ENCODE results near the gene PPM1F.

The PPM1F gene

DNA sequence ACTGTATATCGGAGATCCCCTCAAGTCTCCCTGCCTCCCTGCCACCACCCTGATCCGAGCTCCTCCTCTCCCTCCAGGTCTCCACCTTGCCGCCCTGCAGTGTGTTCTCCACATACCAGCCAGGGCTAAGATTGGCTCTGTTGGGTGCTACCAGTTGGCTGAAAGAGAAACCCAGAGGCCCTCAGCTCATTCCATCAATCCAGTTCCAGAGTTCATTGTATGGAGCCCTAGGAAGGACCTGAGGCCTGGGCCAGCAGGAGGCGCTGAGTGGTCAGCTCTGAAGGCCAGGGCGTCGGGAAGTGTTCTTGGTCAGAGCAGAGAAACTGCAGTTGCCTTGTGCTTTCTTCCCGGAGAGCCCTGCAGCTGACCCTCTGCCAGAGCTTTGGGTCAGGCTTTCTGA is 32.1 kb upstream of the PPM1F start:
- Mint-ChIP-seq H3K36me3 (ENCODE audit: low read depth) (peaks cover 3% of the 10 kb centered on the region), H3K27me3 (ENCODE audit: low read depth) (peaks cover 2% of the 10 kb centered on the region), H3K4me3 (no peak overlapping the region), H3K9me3 (no peaks in the 10 kb centered on the region), H3K4me1 (ENCODE audit: low read depth) (peaks cover 8% of the 10 kb centered on the region), H3K27ac (no peak overlapping the region)
- no peak for DNase-seq (ENCODE audit: low spot score)

DNA sequence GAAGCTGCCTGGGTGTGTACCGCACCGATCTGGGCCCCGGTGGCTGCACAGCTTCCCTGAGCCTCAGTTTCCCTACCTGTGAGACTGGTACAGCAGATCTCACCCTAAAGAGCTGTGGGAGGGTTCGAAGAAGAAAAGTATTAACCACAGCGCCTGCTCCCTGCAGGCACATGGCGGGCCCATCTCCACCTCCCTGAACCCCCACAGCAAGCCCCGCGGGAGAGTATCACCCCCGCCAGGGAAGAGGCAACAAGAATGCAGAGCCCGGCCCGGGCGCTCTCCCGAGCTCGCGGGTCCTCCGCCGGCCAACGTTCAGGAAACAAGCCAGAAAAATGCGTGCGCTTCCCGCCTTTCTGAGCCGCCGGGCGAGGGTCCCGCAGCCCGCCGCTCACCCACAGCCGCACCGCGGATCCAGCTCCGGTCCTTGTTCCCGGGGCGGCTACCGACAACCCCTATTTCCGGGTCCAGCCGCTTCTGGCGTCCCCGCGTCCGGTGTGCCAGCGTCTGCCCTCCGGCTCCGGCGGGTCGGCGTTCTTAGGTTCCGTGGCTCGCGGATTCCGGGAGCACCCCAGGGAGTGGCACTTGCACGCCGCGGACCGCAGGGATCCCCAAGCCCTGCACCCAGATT is 29.8 kb upstream of the PPM1F start, which contains the start of gene TOP3B:
TOP3B (minus strand) TSS at position 450 of the 628 bp plus-strand sequence. CDS start 7,078 bp downstream, outside the sequence.
- H3K4me1 Mint-ChIP-seq (ENCODE audit: low read depth), result peaks cover 9% of the 10 kb centered on the region
- H3K9me3 Mint-ChIP-seq, result no peaks in the 10 kb centered on the region
- peak within 1 kb of the TSS; percentile 92 for H3K4me3 Mint-ChIP-seq
- peaks cover 3% of the 10 kb centered on the region for H3K36me3 Mint-ChIP-seq (ENCODE audit: low read depth)
- peak within 1 kb of the TSS; percentile 75 for H3K27ac Mint-ChIP-seq
- peak; percentile 79 for DNase-seq (ENCODE audit: low spot score)
- H3K27me3 Mint-ChIP-seq (ENCODE audit: low read depth), result no peaks in the 10 kb centered on the region

DNA sequence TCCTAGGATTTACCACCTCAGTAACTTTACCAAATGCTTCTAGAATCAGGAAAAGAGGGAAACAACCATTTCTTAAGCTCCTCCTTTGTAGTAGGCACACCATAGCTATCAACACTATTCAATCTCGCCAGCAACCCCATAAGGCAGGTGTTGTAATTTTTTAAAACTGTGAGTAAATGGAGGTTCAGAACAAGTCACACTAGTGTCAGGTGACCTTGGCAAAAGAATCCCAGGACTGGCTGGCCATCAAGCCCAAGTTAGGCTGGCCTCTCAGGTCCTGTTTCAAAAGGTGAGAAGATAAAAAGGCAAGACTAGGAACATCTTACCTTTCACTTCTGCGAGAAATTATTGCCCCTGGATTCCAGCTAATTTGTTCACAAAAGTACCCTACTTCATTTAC is 29.2 kb upstream of the PPM1F start:
- Mint-ChIP-seq H3K27me3 (ENCODE audit: low read depth) (no peaks in the 10 kb centered on the region), H3K27ac (peak overlapping the region; percentile 75), H3K4me3 (peak overlapping the region; percentile 92), H3K36me3 (ENCODE audit: low read depth) (peaks cover 3% of the 10 kb centered on the region), H3K9me3 (no peaks in the 10 kb centered on the region), H3K4me1 (ENCODE audit: low read depth) (peaks cover 9% of the 10 kb centered on the region)
- no peak for DNase-seq (ENCODE audit: low spot score)

DNA sequence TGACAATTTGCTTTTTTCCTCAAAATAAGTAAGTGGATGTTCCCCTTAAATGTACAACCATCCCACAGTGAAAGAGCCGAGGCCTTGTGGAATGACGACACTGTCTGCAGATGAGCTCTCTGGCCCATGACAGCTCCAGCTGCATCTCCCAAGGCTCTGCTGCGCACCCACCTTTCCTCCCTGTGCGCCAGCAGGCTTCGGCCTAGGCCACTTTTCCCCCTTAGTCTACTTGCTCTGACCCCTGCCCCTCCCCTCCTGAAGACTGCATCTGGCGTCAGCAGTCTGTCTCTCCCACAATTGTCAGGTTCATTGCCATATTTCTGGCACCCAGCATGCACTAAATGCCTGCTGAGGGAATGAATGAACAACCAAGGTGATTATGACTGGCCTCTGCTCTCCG is 27.9 kb upstream of the PPM1F start:
- H3K4me1 Mint-ChIP-seq (ENCODE audit: low read depth), result peaks cover 9% of the 10 kb centered on the region
- H3K4me3 Mint-ChIP-seq, result peak overlapping the region; percentile 92
- no peak for DNase-seq (ENCODE audit: low spot score)
- no peaks in the 10 kb centered on the region for H3K9me3 Mint-ChIP-seq
- no peak overlapping the region for H3K27ac Mint-ChIP-seq
- no peaks in the 10 kb centered on the region for H3K27me3 Mint-ChIP-seq (ENCODE audit: low read depth)
- peaks cover 3% of the 10 kb centered on the region for H3K36me3 Mint-ChIP-seq (ENCODE audit: low read depth)

DNA sequence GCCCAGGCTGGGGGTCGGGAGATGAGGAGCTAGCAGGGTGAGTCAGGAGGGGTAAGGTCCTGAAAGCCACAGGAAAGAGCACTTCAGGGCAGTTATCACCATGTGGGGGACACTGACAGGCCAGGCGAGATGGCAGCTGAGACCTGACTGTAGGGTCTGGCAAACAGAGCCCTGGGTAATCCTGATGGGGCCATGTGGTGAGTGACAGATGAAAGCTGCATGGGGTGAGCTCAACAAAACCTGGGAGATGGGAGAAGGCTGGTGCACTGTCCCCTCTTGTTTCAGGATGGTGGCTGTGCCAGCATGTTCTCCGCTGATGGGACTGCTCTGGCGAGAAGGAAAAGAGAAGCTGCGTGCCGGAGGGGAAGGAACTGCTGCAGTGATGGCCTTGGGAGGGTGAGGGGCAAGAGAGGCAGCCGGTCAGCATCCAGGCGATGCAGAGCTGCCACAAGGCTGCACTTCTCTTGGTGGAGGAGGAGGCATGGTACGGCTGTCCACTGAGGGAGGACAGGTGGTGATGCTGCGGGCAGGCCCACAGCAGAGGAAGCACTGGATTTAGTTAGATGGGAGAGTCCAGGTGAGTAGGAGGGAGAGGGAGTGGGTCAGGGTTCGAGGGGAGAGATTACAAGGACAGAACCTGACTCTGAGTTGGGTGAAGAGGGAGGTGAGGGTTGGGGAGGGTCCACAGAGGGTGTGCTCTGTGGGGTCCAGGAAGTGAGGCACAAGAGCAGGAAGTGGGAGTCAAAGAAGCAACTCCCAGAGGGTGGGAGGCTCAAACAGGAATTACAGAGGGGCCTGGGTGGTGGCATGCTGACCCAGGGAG is 26.1 kb upstream of the PPM1F start:
- Mint-ChIP-seq H3K36me3 (ENCODE audit: low read depth) (peaks cover 9% of the 10 kb centered on the region), H3K4me3 (no peak overlapping the region), H3K27ac (no peak overlapping the region), H3K9me3 (no peaks in the 10 kb centered on the region), H3K4me1 (ENCODE audit: low read depth) (peaks cover 9% of the 10 kb centered on the region), H3K27me3 (ENCODE audit: low read depth) (no peaks in the 10 kb centered on the region)
- no peak for DNase-seq (ENCODE audit: low spot score)

DNA sequence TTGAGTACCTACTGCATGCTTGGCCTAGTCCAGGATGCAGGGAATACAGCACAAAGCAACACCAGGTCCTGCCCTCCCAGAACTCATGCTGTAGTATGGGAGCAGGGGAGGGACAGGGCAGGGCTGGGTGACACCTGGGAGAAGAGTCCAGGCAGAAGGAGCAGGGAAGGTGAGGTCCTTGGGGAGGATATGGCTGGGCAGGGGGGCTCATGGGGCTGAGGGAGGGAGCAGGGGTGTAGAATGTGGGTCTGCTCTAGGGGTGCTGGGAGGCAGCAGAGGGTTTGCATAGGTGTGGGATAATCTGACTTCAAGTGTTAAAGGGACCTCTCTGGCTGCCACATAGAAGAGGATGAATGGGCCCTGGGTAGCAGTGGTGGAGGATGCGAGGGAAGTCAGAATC is 25.2 kb upstream of the PPM1F start:
- peaks cover 9% of the 10 kb centered on the region for H3K4me1 Mint-ChIP-seq (ENCODE audit: low read depth)
- H3K4me3 Mint-ChIP-seq, result no peak overlapping the region
- no peak overlapping the region for H3K27ac Mint-ChIP-seq

DNA sequence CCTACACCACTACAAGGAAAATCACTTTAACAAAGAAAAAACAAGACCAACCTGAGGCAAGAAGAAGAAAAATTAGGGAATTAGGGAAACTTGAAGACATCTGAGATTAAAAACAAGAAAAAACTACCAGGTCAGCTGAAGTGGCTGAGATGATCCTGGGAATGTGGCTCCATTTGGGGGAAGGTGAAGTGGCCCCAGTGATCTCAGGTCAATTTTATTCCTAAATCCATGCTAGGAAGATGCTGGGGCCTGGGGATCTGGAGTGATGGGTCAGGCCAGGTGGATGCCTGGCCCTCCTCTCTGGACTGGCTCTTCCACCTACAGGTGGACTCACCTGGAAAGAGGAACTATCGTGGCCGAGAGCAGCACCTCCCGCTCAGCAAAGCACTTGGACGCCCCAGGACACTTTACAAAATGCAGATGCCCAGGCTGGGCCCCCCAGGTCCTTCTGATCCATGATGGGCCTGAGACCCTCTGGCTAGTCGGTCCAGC is 23.3 kb upstream of the PPM1F start:
- no peak for DNase-seq (ENCODE audit: low spot score)
- Mint-ChIP-seq H3K4me1 (ENCODE audit: low read depth) (peaks cover 4% of the 10 kb centered on the region), H3K36me3 (ENCODE audit: low read depth) (peaks cover 21% of the 10 kb centered on the region), H3K9me3 (no peaks in the 10 kb centered on the region), H3K27me3 (ENCODE audit: low read depth) (no peaks in the 10 kb centered on the region), H3K27ac (no peak overlapping the region), H3K4me3 (no peak overlapping the region)

More for the DNA sequence above, 25.2 kb upstream of the PPM1F start:
- Mint-ChIP-seq H3K9me3 (no peaks in the 10 kb centered on the region), H3K36me3 (ENCODE audit: low read depth) (peaks cover 12% of the 10 kb centered on the region), H3K27me3 (ENCODE audit: low read depth) (no peaks in the 10 kb centered on the region)
- DNase-seq (ENCODE audit: low spot score), result no peak

DNA sequence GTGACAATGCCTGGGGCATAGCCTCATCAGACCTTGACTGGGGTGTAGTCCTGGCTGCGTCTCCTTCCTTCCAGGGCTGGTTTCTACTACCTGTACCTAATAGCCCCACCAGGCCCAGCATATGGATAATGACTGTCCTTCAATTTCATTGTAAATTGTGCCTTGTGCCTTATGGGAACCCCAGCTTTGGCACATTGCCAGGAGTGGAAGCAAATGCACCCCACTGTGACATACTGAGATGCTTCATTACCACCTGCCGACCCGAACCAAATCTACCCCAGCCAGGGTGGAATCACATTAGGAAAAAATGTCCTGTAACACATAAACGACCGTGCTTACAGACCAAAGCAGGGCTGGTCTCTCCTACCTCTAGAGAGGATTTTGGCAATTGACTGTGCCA is 22.6 kb upstream of the PPM1F start:
- Mint-ChIP-seq H3K27me3 (ENCODE audit: low read depth) (no peaks in the 10 kb centered on the region), H3K4me3 (no peak overlapping the region), H3K27ac (no peak overlapping the region), H3K9me3 (no peaks in the 10 kb centered on the region), H3K36me3 (ENCODE audit: low read depth) (peaks cover 26% of the 10 kb centered on the region), H3K4me1 (ENCODE audit: low read depth) (peaks cover 4% of the 10 kb centered on the region)
- no peak for DNase-seq (ENCODE audit: low spot score)

DNA sequence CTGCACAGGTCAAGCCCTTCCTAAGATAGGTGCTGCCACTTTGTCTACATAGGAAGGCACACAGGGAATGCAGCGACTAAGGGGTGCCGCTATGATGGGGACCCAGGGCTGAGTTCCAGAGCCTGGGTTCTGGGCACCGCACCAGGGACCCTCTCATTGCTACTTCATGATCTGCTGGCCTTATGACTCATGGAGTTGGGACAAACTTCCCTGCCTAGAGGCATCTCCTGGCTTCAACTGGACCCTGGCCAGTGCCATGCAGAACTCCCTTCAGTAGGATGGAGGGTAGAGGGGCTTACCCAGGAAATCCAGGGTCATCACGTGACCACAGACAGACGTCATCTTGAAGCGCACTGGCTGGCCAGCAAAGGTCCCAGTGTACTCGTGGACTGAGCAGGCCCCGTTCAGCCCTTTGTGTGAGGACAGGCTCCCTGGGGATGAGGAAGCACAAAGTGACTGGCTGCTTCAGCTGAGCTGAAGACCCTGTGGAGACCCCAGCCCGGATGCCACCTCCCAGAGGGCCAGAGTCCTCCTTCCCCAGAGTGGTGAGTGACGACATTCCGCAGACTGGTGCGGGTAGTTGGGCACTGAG is 21.5 kb upstream of the PPM1F start:
- Mint-ChIP-seq H3K9me3 (no peaks in the 10 kb centered on the region), H3K36me3 (ENCODE audit: low read depth) (peaks cover 24% of the 10 kb centered on the region), H3K4me3 (no peak overlapping the region), H3K27ac (no peak overlapping the region), H3K27me3 (ENCODE audit: low read depth) (no peaks in the 10 kb centered on the region), H3K4me1 (ENCODE audit: low read depth) (peaks cover 2% of the 10 kb centered on the region)
- no peak for DNase-seq (ENCODE audit: low spot score)

DNA sequence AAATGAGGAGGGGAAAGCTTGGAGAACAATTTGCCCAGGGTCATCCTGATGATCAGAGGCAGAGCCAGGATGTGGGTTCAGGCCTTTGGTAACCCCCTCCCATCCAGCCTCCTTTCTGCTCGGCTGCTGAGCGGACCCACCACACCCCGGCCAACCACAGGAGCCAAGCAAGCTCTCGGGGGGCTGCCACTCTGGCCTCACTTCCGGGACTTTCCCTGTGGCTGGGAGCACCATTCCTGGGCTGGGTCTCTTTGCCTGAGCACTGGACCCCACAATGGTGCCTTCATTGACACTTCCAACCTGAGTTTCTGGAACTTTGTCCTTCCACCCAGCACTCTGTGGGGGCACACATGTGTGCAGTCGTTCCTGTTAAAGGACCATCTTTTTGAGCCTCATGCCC is 20.2 kb upstream of the PPM1F start:
- H3K27ac Mint-ChIP-seq, result no peak overlapping the region
- no peak overlapping the region for H3K4me3 Mint-ChIP-seq
- no peaks in the 10 kb centered on the region for H3K27me3 Mint-ChIP-seq (ENCODE audit: low read depth)
- peaks cover 32% of the 10 kb centered on the region for H3K36me3 Mint-ChIP-seq (ENCODE audit: low read depth)
- H3K9me3 Mint-ChIP-seq, result no peaks in the 10 kb centered on the region
- no peak for DNase-seq (ENCODE audit: low spot score)
- no peaks in the 10 kb centered on the region for H3K4me1 Mint-ChIP-seq (ENCODE audit: low read depth)

DNA sequence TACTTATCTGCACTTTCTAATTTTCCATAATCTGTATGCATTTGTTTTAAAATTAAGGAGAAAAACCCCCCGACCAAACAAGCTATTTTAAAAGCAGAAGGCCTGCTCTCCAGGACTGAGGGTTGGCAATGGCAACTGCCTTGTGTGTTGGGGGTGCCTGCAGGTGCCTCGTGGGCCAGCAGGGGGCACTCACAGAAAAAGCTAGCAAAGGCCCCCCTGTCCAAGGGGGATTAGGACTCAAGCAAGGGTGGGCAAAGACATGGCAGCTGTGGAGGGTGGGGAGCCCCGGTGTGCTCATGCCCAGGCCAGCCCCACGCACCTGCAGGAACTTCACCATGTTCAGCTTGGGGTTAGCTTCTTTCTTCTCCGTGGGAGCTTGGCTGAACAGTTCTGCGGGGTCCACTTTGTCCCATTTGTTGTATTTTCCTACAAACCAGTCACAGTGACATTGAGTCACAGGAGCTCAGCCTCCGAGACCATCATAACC is 19.7 kb upstream of the PPM1F start:
- Mint-ChIP-seq H3K4me3 (no peak overlapping the region), H3K27me3 (ENCODE audit: low read depth) (no peaks in the 10 kb centered on the region), H3K4me1 (ENCODE audit: low read depth) (no peaks in the 10 kb centered on the region), H3K36me3 (ENCODE audit: low read depth) (peaks cover 32% of the 10 kb centered on the region), H3K9me3 (no peaks in the 10 kb centered on the region), H3K27ac (no peak overlapping the region)
- peak; percentile 28 for DNase-seq (ENCODE audit: low spot score)

DNA sequence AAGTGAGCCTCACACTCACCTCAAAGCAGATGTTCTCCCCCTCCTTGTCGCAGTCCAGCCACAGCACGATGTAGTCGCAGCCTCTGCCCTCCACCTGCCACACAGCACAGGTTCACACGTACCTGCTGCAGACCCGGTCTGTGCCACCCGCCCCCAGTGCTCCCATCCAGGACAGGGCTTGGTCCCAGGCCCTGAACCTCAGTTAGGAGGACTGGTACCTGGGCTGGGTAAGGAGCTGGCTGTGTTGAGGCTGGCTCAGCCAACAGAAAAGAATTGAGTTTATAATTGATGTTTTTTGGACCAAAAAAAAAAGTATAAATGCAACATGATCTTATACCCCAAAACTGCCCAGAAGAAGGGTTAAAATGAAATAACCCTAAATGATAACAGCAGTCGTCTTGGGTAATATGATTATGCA is 19.2 kb upstream of the PPM1F start:
- no peak for DNase-seq (ENCODE audit: low spot score)
- H3K27ac Mint-ChIP-seq, result no peak overlapping the region
- H3K4me1 Mint-ChIP-seq (ENCODE audit: low read depth), result no peaks in the 10 kb centered on the region
- H3K36me3 Mint-ChIP-seq (ENCODE audit: low read depth), result peaks cover 37% of the 10 kb centered on the region
- H3K4me3 Mint-ChIP-seq, result no peak overlapping the region
- no peaks in the 10 kb centered on the region for H3K27me3 Mint-ChIP-seq (ENCODE audit: low read depth)
- H3K9me3 Mint-ChIP-seq, result no peaks in the 10 kb centered on the region

DNA sequence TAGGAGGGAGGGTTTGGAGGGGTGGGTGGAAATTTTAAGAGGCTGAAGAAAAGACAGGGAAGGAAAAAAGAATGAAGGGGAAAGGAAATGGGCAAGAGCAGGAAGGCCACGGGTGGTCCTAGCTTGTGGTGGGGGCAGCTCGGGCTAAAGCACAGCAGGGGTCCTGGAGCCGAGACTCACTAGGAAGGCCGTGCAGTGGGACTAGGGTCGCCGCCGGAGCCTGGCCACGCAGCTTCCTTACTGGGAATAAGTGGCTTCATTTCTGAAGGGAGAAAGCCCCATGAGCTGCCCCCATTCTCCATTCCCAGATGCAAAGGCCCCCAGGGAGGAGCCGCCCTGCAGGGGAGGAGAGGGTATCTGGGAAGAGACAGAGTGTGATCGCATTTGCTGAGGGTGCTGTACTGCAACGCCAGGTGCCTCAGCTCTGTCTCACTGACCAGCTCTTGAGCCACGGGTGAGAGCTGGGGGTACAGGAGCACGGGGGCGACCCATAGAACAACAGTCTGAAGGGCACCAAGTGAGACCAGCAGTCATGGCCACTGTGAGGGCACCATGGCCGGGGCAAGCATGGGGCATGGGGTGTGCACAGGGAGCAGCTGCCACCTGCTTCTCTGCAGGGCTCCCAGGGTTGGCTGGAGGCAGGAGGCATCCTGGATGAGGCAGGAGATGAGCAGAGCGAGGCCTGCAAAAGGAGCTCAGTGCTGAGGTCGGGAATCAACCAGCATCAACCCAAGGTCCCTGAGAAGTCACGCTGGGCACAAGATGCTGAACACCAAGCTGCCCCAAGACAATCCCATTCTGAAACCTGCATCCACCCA is 18.4 kb upstream of the PPM1F start:
- DNase-seq (ENCODE audit: low spot score), result no peak
- H3K4me1 Mint-ChIP-seq (ENCODE audit: low read depth), result no peaks in the 10 kb centered on the region
- peaks cover 45% of the 10 kb centered on the region for H3K36me3 Mint-ChIP-seq (ENCODE audit: low read depth)
- no peak overlapping the region for H3K4me3 Mint-ChIP-seq
- no peaks in the 10 kb centered on the region for H3K27me3 Mint-ChIP-seq (ENCODE audit: low read depth)
- H3K27ac Mint-ChIP-seq, result no peak overlapping the region
- H3K9me3 Mint-ChIP-seq, result no peaks in the 10 kb centered on the region
